H7 (cell line): ENCODE data around the gene RAD51AP2. TPM values are rescaled to one million over a fixed set of nuclear protein-coding genes. Genes with fewer than 3 reads are reported as not detected.
"Not testable (repeated sequence)": the region's sequence is repeated elsewhere in the genome, so short reads cannot be mapped to it uniquely, and the experiment has no call there.

Source experiments
- DNase-seq: peaks from one replicate; pipeline ENCODE4 v3.0.0; 2012
- H3K27me3 ChIP-seq: 2 replicates; pipeline ENCODE4 v1.6.0; 2011; ENCODE audit warnings: mild to moderate bottlenecking, low read length; ENCODE audit not compliant: control insufficient read depth, insufficient read depth
- H3K36me3 ChIP-seq: replicated peaks from 2 replicates; pipeline ENCODE4 v1.5.1; 2011; ENCODE audit warnings: low read length; ENCODE audit not compliant: control insufficient read depth, insufficient read depth
- H3K4me3 ChIP-seq: 2 replicates; pipeline ENCODE4 v1.5.1; 2011; ENCODE audit warnings: low read depth, mild to moderate bottlenecking, control low read depth, low read length, moderate library complexity; ENCODE audit not compliant: insufficient read depth
- total RNA-seq: library from RNA; depleted of rRNA; stranded (reverse); fragments of >200 nt; shearing (Covaris generic); gene quantifications from 2 replicates; pipeline ENCODE4 v1.2.3, GENCODE V29; 2014

RAD51AP2 gene
- total RNA-seq, 1 experiment from 2014 or later: 0.10 TPM

GRCh38 chr2:17517481-17518211, 594 bp downstream of the RAD51AP2 start:
- no peaks in the 10 kb centered on the region for H3K36me3 ChIP-seq
- peak; percentile 13 for DNase-seq
- peak overlapping the region; percentile 60 for H3K4me3 ChIP-seq
- no peaks in the 10 kb centered on the region for H3K27me3 ChIP-seq

- H3K4me3 ChIP-seq: no peak overlapping the region
- no peaks in the 10 kb centered on the region for H3K36me3 ChIP-seq
- no peak for DNase-seq
- no peaks in the 10 kb centered on the region for H3K27me3 ChIP-seq
Measured at GRCh38 chr2:17515652-17516051, 2.6 kb downstream of the RAD51AP2 start.

- Histone ChIP-seq H3K36me3 (no peaks in the 10 kb centered on the region), H3K27me3 (no peaks in the 10 kb centered on the region), H3K4me3 (no peak overlapping the region)
- no peak for DNase-seq
Measured at GRCh38 chr2:17506736-17507616, 11.3 kb downstream of the RAD51AP2 start.

DNA sequence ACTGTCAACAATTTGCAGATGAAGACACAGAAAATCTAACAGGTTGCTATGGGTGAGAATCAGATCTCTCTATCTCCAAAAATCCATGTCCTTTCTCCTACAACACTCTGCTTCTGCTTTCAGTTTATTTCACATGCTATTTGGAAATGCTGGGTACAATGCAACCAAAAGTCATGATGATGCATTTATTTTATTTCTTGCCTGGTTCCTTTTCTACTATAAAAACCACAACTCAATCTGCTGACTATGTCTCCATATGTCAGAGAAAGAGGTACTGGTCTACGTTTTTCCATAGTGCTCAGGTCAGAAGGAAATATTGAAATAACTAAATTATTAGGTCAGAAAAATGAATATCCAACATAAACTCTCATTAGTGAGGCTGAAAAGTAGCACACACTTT, 20.5 kb downstream of the RAD51AP2 start:
- Histone ChIP-seq H3K4me3 (no peak overlapping the region), H3K27me3 (no peaks in the 10 kb centered on the region), H3K36me3 (no peaks in the 10 kb centered on the region)
- DNase-seq: no peak

GRCh38 chr2:17495590-17495989, 22.6 kb downstream of the RAD51AP2 start:
- DNase-seq: no peak
- Histone ChIP-seq H3K36me3 (no peaks in the 10 kb centered on the region), H3K27me3 (no peaks in the 10 kb centered on the region), H3K4me3 (no peak overlapping the region)

GRCh38 chr2:17490165-17490564, 28.1 kb downstream of the RAD51AP2 start:
- DNase-seq, H3K4me3 ChIP-seq, H3K27me3 ChIP-seq, H3K36me3 ChIP-seq: not testable (repeated sequence)

DNA sequence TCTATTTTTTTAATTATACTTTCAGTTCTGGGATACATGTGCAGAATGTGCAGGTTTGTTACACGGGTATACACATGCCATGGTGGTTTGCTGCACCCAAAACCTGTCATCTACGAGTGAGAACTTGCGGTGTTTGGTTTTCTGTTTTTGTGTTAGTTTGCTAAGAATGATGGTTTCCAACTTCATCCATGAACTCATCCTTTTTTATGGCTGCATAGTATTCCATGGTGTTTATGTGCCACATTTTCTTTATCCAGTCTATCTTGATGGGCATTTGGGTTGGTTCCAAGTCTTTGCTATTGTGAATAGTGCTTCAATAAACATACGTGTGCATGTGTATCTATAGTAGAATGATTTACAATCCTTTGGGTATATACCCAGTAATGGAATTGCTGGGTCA, 29.6 kb downstream of the RAD51AP2 start:
- H3K27me3 ChIP-seq, H3K36me3 ChIP-seq, DNase-seq, H3K4me3 ChIP-seq: not testable (repeated sequence)

DNA sequence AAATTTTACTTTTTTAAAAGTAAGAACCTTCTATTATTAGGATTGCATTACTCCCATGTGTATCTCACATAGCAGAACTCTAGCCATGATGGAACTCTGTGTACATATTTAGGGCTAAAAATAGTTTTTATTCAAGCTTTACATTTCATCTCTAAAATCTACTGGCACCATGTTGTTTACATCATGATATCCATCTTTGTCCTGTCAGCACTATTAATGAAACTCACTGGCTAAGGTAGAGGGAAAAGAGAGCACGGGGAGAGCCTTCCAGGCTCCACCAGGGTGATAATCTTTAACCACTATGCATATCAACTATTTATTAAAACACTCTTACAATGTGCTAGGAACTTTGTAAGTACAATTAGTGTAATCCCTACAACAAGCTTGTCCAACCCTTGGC, 34.7 kb downstream of the RAD51AP2 start:
- no peak for DNase-seq
- Histone ChIP-seq H3K36me3 (no peaks in the 10 kb centered on the region), H3K27me3 (no peaks in the 10 kb centered on the region), H3K4me3 (no peak overlapping the region)

- no peak for DNase-seq
- no peaks in the 10 kb centered on the region for H3K27me3 ChIP-seq
- H3K36me3 ChIP-seq: no peaks in the 10 kb centered on the region
- H3K4me3 ChIP-seq: no peak overlapping the region
Measured at GRCh38 chr2:17482651-17483050, 35.6 kb downstream of the RAD51AP2 start.

DNA sequence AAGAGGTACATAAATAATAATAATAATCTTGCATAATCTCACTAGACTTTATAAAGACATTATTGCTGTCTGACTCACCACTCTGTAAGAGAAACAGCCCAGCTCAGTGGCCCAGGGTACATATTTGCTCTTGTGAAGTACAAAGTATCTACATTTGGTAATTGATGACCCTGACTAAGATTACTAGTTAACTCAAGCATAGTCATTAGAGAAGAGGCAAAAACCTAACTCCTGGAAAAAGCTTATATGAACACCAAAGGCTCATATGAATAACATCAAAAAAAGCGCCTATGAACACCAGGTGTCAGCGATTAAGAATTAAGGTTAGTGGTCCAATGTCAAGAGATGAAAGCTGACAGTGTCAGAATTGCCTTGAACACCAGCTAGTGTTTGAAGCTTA, 38.4 kb downstream of the RAD51AP2 start:
- no peak for DNase-seq
- Histone ChIP-seq H3K4me3 (no peak overlapping the region), H3K36me3 (no peaks in the 10 kb centered on the region), H3K27me3 (no peaks in the 10 kb centered on the region)

GRCh38 chr2:17476830-17477229, 41.4 kb downstream of the RAD51AP2 start:
- Histone ChIP-seq H3K4me3 (no peak overlapping the region), H3K36me3 (no peaks in the 10 kb centered on the region), H3K27me3 (no peaks in the 10 kb centered on the region)
- DNase-seq: no peak

- no peak overlapping the region for H3K4me3 ChIP-seq
- no peaks in the 10 kb centered on the region for H3K36me3 ChIP-seq
- DNase-seq: no peak
- H3K27me3 ChIP-seq: no peaks in the 10 kb centered on the region
Measured at GRCh38 chr2:17476064-17476463, 42.2 kb downstream of the RAD51AP2 start.

DNA sequence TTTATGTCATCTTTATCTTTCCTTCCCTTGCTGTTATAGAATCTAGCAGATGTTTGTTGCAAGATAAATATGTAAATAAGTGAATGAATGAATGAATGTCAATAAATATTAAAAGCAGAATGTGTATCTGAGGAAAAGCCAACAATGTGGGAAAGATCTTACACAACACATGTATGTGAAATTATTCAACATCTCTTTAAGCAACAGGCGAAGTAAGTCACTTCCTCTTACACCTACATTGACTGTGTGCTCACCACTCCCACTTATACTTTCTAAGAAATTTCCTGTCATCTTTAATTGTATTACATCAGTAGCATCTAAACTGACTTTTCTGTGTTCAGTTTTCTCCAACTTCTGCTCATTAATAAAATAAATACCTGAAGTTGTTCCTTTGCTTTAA, 43.0 kb downstream of the RAD51AP2 start:
- H3K27me3 ChIP-seq: no peaks in the 10 kb centered on the region
- no peaks in the 10 kb centered on the region for H3K36me3 ChIP-seq
- DNase-seq: no peak
- no peak overlapping the region for H3K4me3 ChIP-seq

GRCh38 chr2:17471979-17472378, 46.3 kb downstream of the RAD51AP2 start:
- H3K4me3 ChIP-seq: no peak overlapping the region
- DNase-seq: no peak
- no peaks in the 10 kb centered on the region for H3K36me3 ChIP-seq
- H3K27me3 ChIP-seq: no peaks in the 10 kb centered on the region
